Mucosa of rectum (tissue), 2 donors: Measurements from ENCODE around the gene SORD.
"Not testable (repeated sequence)": the region's sequence is repeated elsewhere in the genome, so short reads cannot be mapped to it uniquely, and the experiment has no call there.

Source experiments
- H3K27ac ChIP-seq, 2 donors: one replicate each; pipeline ENCODE4 v1.7.0; 2013; ENCODE audit warnings: inconsistent platforms in 2 of 2, low read depth in 2 of 2, low read length in 2 of 2
- H3K27me3 ChIP-seq, 2 donors: one replicate each; pipeline ENCODE4 v1.7.0; 2013; ENCODE audit warnings: low read length in 2 of 2; ENCODE audit not compliant: control insufficient read depth in 2 of 2, insufficient read depth in 2 of 2
- H3K36me3 ChIP-seq, 2 donors: one replicate each; pipeline ENCODE4 v1.7.0; 2013; ENCODE audit warnings: low read length in 2 of 2; ENCODE audit not compliant: control insufficient read depth in 2 of 2, insufficient read depth in 2 of 2
- H3K4me1 ChIP-seq, 2 donors: one replicate each; pipeline ENCODE4 v1.7.0; 2013; ENCODE audit warnings: low read length in 2 of 2, mild to moderate bottlenecking in 1 of 2; ENCODE audit not compliant: control insufficient read depth in 2 of 2, insufficient read depth in 2 of 2
- H3K4me3 ChIP-seq, 2 donors: one replicate each; pipeline ENCODE4 v1.7.0; 2013; ENCODE audit warnings: low read length in 2 of 2
- H3K9ac ChIP-seq, 2 donors: one replicate each; pipeline ENCODE4 v1.7.0; 2013; ENCODE audit warnings: low read length in 2 of 2, low read depth in 1 of 2, mild to moderate bottlenecking in 1 of 2
- H3K9me3 ChIP-seq, 2 donors: one replicate each; pipeline ENCODE4 v1.7.0; 2013; ENCODE audit warnings: low read length in 2 of 2; ENCODE audit not compliant: control insufficient read depth in 2 of 2
- donor health status: healthy.
- donor health status: Normal muscosa, but diverticular disease.

The SORD gene

DNA sequence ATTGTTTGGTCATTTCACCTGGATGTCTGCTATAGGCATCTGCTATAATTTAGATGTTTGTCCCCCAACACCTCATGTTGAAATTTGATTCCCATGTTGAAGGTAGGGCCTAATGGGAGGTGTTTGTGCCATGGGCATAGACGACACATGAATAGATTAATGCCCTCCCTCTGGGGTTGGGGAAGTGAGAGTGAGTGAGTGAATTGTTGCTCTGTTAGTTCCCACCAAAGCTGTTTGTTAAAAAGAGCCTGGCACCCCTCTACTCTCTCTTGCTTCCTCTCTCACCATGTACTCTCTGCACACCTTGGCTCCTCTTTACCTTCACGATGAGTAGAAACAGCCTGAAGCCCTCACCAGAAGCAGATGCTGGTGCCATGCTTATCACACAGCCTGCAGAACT lies 23.9 kb upstream of the SORD start:
- Histone ChIP-seq H3K36me3 (no peaks in the 10 kb centered on the region), H3K4me3 (no peak overlapping the region), H3K9me3 (no peaks in the 10 kb centered on the region), H3K9ac (no peak overlapping the region), H3K27ac (no peak overlapping the region), H3K4me1 (no peaks in the 10 kb centered on the region), H3K27me3 (no peaks in the 10 kb centered on the region)

- H3K27me3 ChIP-seq, H3K36me3 ChIP-seq, H3K9ac ChIP-seq, H3K4me3 ChIP-seq, H3K9me3 ChIP-seq, H3K27ac ChIP-seq, H3K4me1 ChIP-seq: not testable (repeated sequence)
Observed at GRCh38 chr15:45001180-45001579, 21.8 kb upstream of the SORD start.

DNA sequence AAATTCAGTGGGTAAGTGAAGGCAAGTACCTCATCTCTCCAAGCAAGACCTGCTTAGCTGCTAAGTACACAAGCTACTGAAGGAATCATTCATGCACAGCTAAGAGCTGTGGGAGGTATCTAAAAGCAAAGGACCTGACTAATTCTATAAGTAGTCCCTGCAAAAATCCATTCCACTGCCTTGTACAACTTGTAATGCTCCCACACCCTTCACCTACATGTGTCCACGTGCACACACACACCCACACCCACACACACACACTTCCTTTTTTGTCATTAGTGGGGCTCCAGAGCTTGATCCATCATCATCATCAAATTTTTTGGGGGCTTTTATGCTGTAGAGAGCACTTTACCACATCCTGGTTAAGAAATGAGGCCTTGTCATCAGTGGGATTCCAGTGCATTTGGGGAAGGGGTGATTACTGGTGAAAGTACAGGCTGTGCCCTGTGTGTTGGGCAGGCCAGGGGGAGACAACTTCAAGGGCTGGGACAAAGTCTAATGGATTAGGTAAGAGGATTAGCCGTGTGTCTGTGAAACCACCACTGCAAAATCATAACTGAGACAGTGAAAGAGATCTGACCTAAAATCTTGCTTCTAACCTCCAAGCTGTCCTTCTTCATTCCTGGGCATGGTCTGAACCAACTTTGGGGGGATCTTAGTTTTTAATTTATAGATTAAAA lies 19.1 kb upstream of the SORD start:
- not testable (repeated sequence) for H3K27me3 ChIP-seq, H3K9me3 ChIP-seq, H3K36me3 ChIP-seq, H3K4me3 ChIP-seq, H3K9ac ChIP-seq, H3K4me1 ChIP-seq, H3K27ac ChIP-seq

DNA sequence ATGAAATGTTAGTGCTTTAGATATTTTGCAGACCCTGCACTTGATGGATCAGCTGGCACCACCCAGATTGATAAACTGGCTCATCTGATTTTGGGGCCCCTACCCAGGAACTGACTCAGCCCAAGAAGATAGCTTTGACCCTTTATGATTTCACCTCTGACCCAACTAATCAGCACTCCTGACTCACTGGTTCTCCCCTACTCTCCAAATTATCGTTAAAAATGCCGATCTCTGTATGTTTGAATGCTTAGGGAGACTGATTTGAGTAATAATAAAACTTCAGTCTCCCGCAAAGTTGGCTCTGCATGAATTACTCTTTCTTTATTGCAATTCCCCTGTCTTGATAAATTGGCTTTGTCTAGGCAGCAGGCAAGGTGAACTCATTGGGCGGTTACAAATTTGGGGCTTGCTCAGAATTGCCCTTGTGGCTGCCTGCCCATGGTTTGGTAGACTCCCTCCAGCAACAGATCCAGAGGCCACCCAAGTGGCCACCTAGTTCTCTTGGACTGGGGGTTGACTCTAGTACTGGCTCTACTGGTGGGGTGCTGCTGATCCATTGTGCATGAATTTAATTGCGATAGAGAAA lies 18.3 kb upstream of the SORD start:
- not testable (repeated sequence) for H3K4me1 ChIP-seq, H3K9me3 ChIP-seq, H3K36me3 ChIP-seq

GRCh38 chr15:45009046-45009445 lies 13.9 kb upstream of the SORD start:
- Histone ChIP-seq H3K9me3 (no peaks in the 10 kb centered on the region), H3K9ac (no peak overlapping the region), H3K27ac (no peak overlapping the region), H3K27me3 (no peaks in the 10 kb centered on the region), H3K4me3 (no peak overlapping the region), H3K36me3 (no peaks in the 10 kb centered on the region), H3K4me1 (no peaks in the 10 kb centered on the region)

More for the DNA sequence above, 18.3 kb upstream of the SORD start:
- H3K27me3 ChIP-seq, H3K9ac ChIP-seq, H3K27ac ChIP-seq, H3K4me3 ChIP-seq: not testable (repeated sequence)

DNA sequence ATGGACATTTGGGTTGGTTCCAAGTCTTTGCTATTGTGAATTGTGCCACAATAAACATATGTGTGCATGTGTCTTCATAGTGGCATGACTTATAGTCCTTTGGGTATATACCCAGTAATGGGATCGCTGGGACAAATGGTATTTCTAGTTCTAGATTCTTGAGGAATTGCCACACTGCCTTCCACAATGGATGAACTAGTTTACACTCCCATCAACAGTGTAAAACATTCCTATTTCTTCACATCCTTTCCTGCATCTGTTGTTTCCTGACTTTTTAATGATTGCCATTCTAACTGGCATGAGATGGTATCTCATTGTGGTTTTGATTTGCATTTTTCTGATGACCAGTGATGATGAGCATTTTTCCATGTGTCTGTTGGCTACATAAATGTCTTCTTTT lies 7.9 kb upstream of the SORD start:
- not testable (repeated sequence) for H3K27me3 ChIP-seq, H3K9ac ChIP-seq, H3K4me3 ChIP-seq, H3K36me3 ChIP-seq, H3K27ac ChIP-seq, H3K4me1 ChIP-seq, H3K9me3 ChIP-seq

GRCh38 chr15:45020222-45020900 lies 2.6 kb upstream of the SORD start:
- H3K36me3 ChIP-seq, H3K27me3 ChIP-seq, H3K9ac ChIP-seq, H3K9me3 ChIP-seq, H3K4me3 ChIP-seq, H3K27ac ChIP-seq: not testable (repeated sequence)
- H3K4me1 ChIP-seq = peaks cover 8 to 14% of the 10 kb centered on the region in 2 donors

DNA sequence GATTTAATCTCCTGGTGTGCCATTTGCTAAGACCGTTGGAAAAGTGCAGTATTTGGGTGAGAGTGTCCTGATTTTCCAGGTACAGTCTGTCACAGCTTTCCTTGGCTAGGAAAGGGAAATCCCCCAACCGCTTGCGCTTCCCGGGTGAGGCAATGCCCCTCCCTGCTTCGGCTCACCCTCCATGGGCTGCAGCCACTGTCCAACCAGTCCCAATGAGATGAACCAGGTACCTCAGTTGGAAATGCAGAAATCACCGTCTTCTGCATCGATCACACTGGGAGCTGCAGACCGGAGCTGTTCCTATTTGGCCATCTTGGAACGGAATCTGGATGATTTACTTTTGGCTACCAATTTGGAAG lies 2.1 kb upstream of the SORD start:
- peaks cover 8 to 14% of the 10 kb centered on the region in 2 donors for H3K4me1 ChIP-seq
- not testable (repeated sequence) for H3K4me3 ChIP-seq, H3K27me3 ChIP-seq, H3K9ac ChIP-seq, H3K27ac ChIP-seq, H3K36me3 ChIP-seq, H3K9me3 ChIP-seq

GRCh38 chr15:45021348-45021747 lies 1.6 kb upstream of the SORD start:
- Histone ChIP-seq H3K4me3 (no peak overlapping the region), H3K9me3 (no peaks in the 10 kb centered on the region), H3K9ac (no peak overlapping the region), H3K36me3 (no peaks in the 10 kb centered on the region), H3K4me1 (peaks cover 8 to 14% of the 10 kb centered on the region in 2 donors), H3K27ac (no peak overlapping the region), H3K27me3 (no peaks in the 10 kb centered on the region)

GRCh38 chr15:45023659-45024225 lies 747 bp downstream of the SORD start:
- H3K36me3 ChIP-seq = no peaks in the 10 kb centered on the region
- peaks cover 8 to 14% of the 10 kb centered on the region in 2 donors for H3K4me1 ChIP-seq
- no peaks in the 10 kb centered on the region for H3K27me3 ChIP-seq
- peak overlapping the region; percentile 82 to 93 for H3K4me3 ChIP-seq
- H3K9ac ChIP-seq = peak overlapping the region; percentile 79 to 83
- peak overlapping the region in 1 of 2 donors; percentile 65 for H3K27ac ChIP-seq
- H3K9me3 ChIP-seq = no peaks in the 10 kb centered on the region
